MM.1S (cell line): Measurements from ENCODE around the gene DAB1.

ENCODE experiments used
- CTCF ChIP-seq: fragments of 300-600 bp; sonication (generic); IDR thresholded peaks from 2 replicates; pipeline ENCODE4 v1.5.1; 2016; ENCODE audit warnings: antibody characterized with exemption, low read length, mixed read lengths
- EZH2 ChIP-seq: fragments of 300-600 bp; sonication (generic); optimal IDR thresholded peaks from 2 replicates; pipeline ENCODE3; 2017; ENCODE audit warnings: low read depth, mild to moderate bottlenecking, antibody characterized with exemption, low read length, mixed read lengths
- EZH2phosphoT487 ChIP-seq: fragments of 300-600 bp; sonication (generic); IDR thresholded peaks from 2 replicates; pipeline ENCODE4 v1.6.1; 2018; ENCODE audit warnings: antibody characterized with exemption, low read length

GRCh38 chr1:57272150-57272549 lies 151.7 kb downstream of the DAB1 start:
- no peak for TF ChIP-seq CTCF
- no peak for TF ChIP-seq EZH2
- no peak for TF ChIP-seq EZH2phosphoT487
